ENCODE data around the gene WDR70.
"Not testable (repeated sequence)": the region's sequence is repeated elsewhere in the genome, so short reads cannot be mapped to it uniquely, and the experiment has no call there.

WDR70 gene

GRCh38 chr5:37454402-37455055 is 75.4 kb downstream of the WDR70 start:
- DNase-seq, result not testable (repeated sequence)

- DNase-seq, result not testable (repeated sequence)
These were observed 84.3 kb downstream of the WDR70 start for GRCh38 chr5:37463191-37464051.

DNA sequence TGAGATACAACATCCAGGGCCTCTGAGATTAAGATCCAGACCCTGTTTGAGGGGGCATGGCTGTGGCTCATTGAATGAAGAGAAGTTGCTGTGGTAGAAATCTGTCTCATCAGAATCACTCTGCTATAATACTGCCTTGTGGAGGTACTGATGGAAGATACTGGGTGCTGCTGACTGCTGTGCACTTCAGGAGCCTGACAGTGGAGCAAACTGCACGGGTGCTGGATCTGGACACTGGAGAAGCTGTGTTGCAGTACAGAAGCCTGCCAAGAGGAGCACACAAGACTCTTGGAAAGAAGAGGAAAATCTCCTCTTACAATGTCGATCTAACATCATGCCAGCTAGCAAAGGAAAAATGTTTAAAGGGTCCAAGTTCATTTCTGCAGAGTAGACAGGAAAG is 85.5 kb downstream of the WDR70 start:
- not testable (repeated sequence) for DNase-seq

GRCh38 chr5:37469383-37469782 is 90.3 kb downstream of the WDR70 start:
- DNase-seq, result not testable (repeated sequence)

DNA sequence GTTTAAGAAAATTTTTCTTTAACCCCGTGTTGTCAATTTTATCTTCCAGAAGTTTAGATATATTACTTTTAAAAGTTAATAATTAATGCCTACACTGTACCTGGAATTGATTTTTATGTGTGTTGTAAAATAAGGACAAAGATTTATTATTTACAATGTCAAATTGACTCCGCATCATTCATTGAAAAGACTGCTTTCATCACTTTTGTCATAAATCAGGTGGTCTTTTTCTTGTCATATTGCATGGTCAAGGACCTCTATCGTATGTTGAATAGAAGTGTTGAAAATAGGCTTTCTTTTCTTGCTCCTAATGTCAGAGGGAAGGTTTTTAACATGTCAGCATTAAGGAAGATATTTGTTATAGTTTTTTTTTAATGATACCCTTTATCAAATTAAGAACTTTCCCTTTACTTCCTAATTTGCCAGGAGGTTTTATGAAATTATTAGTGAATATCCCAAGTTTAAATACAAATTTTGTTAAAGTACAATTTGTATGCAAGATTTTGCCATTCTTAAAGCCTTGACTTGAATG is 92.6 kb downstream of the WDR70 start:
- DNase-seq, result no peak

GRCh38 chr5:37477426-37477825 is 98.3 kb downstream of the WDR70 start:
- no peak for DNase-seq

- no peak for DNase-seq
These were observed 99.2 kb downstream of the WDR70 start for GRCh38 chr5:37478121-37478894.

DNA sequence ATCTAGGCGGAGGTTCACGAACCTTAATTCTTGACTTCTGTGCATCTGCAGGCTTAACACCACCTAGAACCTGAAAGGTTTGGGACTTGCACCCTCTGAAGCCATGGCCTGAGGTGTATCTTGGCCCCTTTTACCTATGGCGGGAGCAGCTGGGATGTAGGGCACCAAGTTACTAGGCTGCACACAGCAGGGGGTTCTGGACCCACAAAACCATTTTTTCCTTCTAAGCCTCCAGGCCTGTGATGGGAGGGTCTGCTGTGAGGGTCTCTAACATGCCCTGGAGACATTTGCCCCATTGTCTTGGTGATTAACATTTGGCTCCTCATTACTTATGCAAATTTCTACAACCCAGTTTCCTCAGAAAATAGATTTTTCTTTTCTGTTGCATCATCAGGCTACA is 102.3 kb downstream of the WDR70 start:
- DNase-seq, result not testable (repeated sequence)

DNA sequence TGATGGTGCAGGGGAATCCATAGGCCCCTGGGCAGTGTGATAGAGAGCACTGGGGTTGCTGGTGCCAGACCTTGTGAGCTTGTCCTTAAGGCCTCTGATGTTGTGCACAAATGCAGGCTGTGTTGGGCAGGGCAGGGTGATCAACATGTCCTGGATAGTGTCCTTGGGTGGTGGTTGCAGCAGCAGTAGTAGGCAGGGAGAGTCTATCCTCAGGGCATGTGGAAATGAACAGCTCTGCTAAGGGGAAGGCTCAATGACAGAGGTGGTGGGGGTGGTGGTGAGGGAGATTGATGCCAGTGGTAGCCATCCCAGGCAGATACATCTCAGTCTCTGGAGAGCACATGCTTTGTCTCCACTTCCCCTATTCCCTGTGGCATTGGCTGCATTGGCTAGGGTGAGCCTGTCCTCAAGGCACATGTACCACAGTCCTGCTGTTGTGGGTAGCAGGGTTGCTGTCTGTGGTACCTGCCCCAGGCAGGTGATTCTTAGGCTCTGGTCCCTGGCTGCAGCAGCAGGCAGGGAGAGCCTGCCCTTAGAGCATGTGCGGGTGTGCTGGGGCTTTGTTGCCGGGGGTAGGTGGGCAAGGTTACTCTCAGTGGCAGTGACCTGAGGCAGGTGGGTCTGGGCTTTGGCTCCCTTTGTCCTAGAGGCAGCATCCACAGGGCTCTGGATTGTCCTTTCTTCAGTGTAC is 111.1 kb downstream of the WDR70 start:
- DNase-seq, result no peak

DNA sequence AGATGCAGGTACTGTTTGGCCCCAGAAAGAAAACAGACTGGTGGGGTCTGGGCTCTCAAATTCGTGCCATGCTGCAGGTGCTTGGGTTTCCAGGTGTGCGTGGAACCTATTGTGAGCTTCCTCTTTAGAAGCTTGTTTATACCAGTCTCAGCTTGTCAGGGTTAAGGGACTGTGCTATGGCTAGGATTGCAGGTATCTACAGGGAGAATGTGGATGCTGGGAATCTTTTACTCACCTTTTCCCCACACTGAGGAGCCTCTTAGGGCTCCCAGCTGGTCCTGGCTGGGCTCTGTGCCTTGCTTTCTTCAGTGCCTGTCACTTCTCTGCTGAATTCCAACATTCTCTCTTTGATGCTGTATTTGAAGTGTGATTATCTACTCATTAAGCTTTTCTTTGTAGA is 111.8 kb downstream of the WDR70 start:
- DNase-seq, result no peak

DNA sequence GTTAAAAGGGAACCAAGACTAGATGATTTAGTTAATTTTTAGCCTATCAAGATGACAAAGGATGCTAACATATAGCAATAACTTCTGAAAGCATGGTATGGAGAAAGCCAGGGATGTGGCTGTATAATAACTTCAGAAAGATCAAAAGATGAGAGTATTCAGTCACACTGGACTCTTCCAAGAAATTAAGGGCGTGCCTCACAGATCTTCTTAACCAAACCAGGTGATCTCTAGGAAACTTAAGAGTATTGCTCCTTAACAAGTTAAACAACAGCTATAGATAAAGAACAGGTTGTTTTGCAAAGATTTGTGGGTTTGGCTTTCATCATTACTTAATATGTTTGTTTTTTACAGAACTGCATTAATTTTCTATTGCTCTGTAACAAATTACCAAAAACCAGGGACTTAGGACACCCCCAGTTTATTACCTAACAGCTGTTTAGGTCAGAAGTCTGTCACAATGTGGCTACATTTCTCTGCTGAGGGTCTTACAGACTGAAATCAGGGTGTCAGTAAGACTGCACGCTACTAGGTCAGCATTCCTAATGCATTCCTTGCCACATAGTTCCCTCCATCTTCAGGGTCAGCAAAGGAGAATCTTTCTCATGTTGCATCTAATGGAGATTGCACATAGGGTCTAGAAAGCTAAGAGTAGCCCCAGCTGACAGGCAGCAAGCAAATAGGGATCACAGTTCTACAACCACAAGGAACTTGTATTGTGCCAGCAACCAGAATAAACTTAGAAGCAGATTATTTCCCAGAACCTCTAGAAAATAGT is 113.8 kb downstream of the WDR70 start:
- no peak for DNase-seq

DNA sequence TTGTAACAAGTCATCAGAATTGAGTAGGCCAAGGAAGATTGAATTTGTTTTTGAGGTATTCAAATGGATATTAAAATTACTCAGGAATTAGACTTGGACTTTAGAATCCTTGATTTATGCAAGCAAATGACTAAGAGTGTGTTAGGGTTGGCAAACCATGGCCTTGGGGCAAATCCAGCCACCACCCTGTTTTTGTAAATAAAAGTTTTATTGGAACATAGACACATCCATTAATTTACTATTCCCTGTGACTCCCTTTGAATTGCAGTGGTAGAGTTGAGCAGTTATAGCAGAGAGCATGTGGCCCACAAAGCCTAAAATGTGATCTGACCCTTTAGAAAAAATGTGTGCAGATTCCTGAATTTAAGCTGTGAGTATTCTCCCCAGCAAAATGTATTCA is 115.6 kb downstream of the WDR70 start:
- no peak for DNase-seq

DNA sequence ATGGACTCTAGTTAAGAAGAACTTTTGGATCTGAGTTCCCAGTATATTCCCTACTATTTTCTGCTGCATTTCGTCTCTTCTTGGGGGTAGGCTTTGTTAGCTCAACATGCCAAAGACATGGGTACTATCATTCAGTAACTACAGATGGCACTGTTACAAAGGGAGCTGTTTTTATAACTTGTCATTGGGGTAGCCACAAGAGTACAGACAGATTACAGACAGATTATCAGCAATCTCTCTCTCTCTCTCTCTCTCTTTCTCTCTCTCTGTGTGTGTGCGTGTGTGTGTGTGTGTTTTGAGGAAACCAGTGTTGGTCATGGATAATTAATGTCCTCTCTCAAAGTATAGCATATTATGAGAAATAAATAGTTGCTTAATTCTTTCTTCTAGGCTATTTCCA is 116.1 kb downstream of the WDR70 start:
- no peak for DNase-seq

GRCh38 chr5:37495668-37496347 is 116.7 kb downstream of the WDR70 start:
- DNase-seq, result no peak

GRCh38 chr5:37496902-37497445 is 117.9 kb downstream of the WDR70 start:
- DNase-seq, result no peak

DNA sequence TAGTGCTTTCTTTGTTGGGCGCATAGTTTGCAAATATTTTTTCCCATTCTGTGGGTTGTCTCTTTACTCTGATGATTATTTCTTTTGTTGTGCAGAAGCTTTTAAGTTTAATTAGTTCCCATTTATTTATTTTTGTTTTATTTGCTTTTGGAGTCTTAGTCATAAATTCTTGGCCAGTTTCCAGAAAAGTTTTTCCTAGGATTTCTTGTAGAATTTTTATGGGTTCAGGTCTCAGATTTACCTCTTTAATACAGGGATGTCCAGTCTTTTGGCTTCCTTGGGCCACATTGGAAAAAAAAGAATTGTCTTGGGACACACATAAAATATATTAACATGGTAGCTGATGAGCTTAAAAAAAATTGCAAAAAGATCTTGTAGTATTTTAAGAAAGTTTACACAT is 122.0 kb downstream of the WDR70 start:
- DNase-seq, result no peak

GRCh38 chr5:37506241-37506640 is 127.1 kb downstream of the WDR70 start:
- DNase-seq, result no peak

DNA sequence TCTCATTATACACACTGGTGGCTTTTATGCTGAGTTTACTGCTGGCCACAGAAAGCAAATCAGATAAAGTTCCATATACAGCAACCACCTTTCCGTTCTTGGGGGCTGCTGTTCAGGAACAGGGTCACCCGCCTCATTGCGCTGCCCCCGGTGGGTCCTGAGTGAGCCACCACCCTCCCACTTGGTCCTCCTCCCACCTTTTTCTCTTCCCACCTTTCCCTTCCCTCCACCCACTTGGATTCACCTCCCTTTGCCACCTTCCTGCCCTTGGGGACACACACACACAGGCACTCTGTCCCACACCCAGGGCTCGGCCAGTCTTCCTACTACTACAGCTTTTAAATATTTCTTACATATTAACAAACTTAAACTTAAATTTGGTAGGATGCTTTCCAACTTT is 127.6 kb downstream of the WDR70 start:
- DNase-seq, result no peak

- DNase-seq, result no peak
These were observed 132.5 kb downstream of the WDR70 start for GRCh38 chr5:37511646-37512045.

- DNase-seq, result no peak
These were observed 135.8 kb downstream of the WDR70 start for GRCh38 chr5:37514946-37515345.

DNA sequence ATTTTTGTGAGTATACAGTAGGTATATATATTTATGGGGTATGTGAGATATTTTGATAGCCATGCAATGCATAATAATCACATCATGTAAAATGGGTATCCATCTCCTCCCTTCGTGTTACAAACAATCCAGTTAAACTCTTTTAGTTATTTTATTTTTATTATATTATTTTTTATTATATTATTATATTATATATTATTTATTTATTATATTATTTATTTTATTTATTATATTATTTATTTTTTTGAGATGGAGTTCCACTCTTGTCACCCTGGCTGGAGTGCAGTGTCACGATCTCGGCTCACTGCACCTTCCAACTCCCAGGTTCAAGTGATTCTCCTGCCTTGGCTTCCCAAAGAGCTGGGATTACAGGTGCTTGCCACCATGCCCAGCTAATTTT is 138.6 kb downstream of the WDR70 start:
- no peak for DNase-seq

Data from NCI-H774 (cell line).